HEK293 (cell line): ENCODE results near the gene KCNE3.

ENCODE experiments used
- BCL11A ChIP-seq: fragments of 450-650 bp; formaldehyde crosslinking; IDR thresholded peaks from 2 replicates; pipeline ENCODE4 v1.5.1; 2016; ENCODE audit warnings: low read depth, missing biosample characterization, missing genetic modification characterization
- EGR2 ChIP-seq: fragments of 450-650 bp; formaldehyde crosslinking; IDR thresholded peaks from 2 replicates; pipeline ENCODE4 v1.5.1; 2016; ENCODE audit warnings: low read depth, missing biosample characterization, missing genetic modification characterization
- KLF10 ChIP-seq: fragments of 450-650 bp; IDR thresholded peaks from 2 replicates; pipeline ENCODE4 v1.5.1; 2018; ENCODE audit warnings: missing biosample characterization, mild to moderate bottlenecking, missing genetic modification characterization
- MZF1 ChIP-seq: fragments of 450-650 bp; formaldehyde crosslinking; IDR thresholded peaks from 2 replicates; pipeline ENCODE4 v1.5.1; 2017; ENCODE audit warnings: missing biosample characterization, missing genetic modification characterization, borderline replicate concordance
- SCRT2 ChIP-seq: fragments of 450-650 bp; formaldehyde crosslinking; IDR thresholded peaks from 2 replicates; pipeline ENCODE4 v1.5.1; 2016; ENCODE audit warnings: missing biosample characterization, missing genetic modification characterization
- SP7 ChIP-seq: fragments of 450-650 bp; formaldehyde crosslinking; IDR thresholded peaks from 2 replicates; pipeline ENCODE4 v1.5.1; 2016; ENCODE audit warnings: missing biosample characterization, missing genetic modification characterization
- ZBTB7A ChIP-seq: fragments of 450-650 bp; formaldehyde crosslinking; IDR thresholded peaks from 2 replicates; pipeline ENCODE4 v1.5.1; 2016; ENCODE audit warnings: low read depth, missing biosample characterization, missing genetic modification characterization
- ZBTB8A ChIP-seq: fragments of 450-650 bp; formaldehyde crosslinking; IDR thresholded peaks from 2 replicates; pipeline ENCODE4 v1.5.1; 2016; ENCODE audit warnings: missing biosample characterization, missing genetic modification characterization
- ZFHX2 ChIP-seq: fragments of 450-650 bp; formaldehyde crosslinking; conservative IDR thresholded peaks from 2 replicates; pipeline ENCODE4 v1.5.1; 2016; ENCODE audit warnings: missing biosample characterization, missing genetic modification characterization
- ZFP3 ChIP-seq: fragments of 450-650 bp; formaldehyde crosslinking; IDR thresholded peaks from 2 replicates; pipeline ENCODE4 v1.5.1; 2016; ENCODE audit warnings: low read depth, missing biosample characterization, missing genetic modification characterization
- ZFP37 ChIP-seq: fragments of 450-650 bp; formaldehyde crosslinking; IDR thresholded peaks from 2 replicates; pipeline ENCODE4 v1.5.1; 2016; ENCODE audit warnings: missing biosample characterization, missing genetic modification characterization
- ZFP41 ChIP-seq: fragments of 450-650 bp; formaldehyde crosslinking; IDR thresholded peaks from 2 replicates; pipeline ENCODE4 v1.5.1; 2016; ENCODE audit warnings: missing biosample characterization, missing genetic modification characterization, borderline replicate concordance
- ZIC2 ChIP-seq: fragments of 450-650 bp; formaldehyde crosslinking; IDR thresholded peaks from 2 replicates; pipeline ENCODE4 v1.5.1; 2016; ENCODE audit warnings: missing biosample characterization, missing genetic modification characterization
- ZNF10 ChIP-seq: fragments of 450-650 bp; formaldehyde crosslinking; IDR thresholded peaks from 2 replicates; pipeline ENCODE4 v1.5.1; 2017; ENCODE audit warnings: missing biosample characterization, missing genetic modification characterization
- ZNF138 ChIP-seq: fragments of 450-650 bp; formaldehyde crosslinking; IDR thresholded peaks from 2 replicates; pipeline ENCODE4 v1.5.1; 2016; ENCODE audit warnings: missing biosample characterization, missing genetic modification characterization, borderline replicate concordance
- ZNF175 ChIP-seq: fragments of 450-650 bp; formaldehyde crosslinking; IDR thresholded peaks from 2 replicates; pipeline ENCODE4 v1.5.1; 2016; ENCODE audit warnings: missing biosample characterization, missing genetic modification characterization
- ZNF19 ChIP-seq: fragments of 450-650 bp; formaldehyde crosslinking; IDR thresholded peaks from 2 replicates; pipeline ENCODE4; 2016; ENCODE audit warnings: missing biosample characterization, missing genetic modification characterization, low read depth
- ZNF239 ChIP-seq: fragments of 450-650 bp; formaldehyde crosslinking; IDR thresholded peaks from 2 replicates; pipeline ENCODE4 v1.5.1; 2016; ENCODE audit warnings: missing biosample characterization, missing genetic modification characterization
- ZNF248 ChIP-seq: fragments of 450-650 bp; formaldehyde crosslinking; IDR thresholded peaks from 2 replicates; pipeline ENCODE4 v1.5.1; 2017; ENCODE audit warnings: missing biosample characterization, missing genetic modification characterization
- ZNF311 ChIP-seq: fragments of 450-650 bp; formaldehyde crosslinking; IDR thresholded peaks from 2 replicates; pipeline ENCODE4 v1.5.1; 2017; ENCODE audit warnings: missing biosample characterization, missing genetic modification characterization, borderline replicate concordance
- ZNF324 ChIP-seq: fragments of 450-650 bp; formaldehyde crosslinking; IDR thresholded peaks from 2 replicates; pipeline ENCODE4 v1.5.1; 2016; ENCODE audit warnings: missing biosample characterization, missing genetic modification characterization
- ZNF48 ChIP-seq: fragments of 450-650 bp; formaldehyde crosslinking; IDR thresholded peaks from 2 replicates; pipeline ENCODE4 v1.5.1; 2016; ENCODE audit warnings: missing biosample characterization, missing genetic modification characterization
- ZNF623 ChIP-seq: fragments of 450-650 bp; formaldehyde crosslinking; IDR thresholded peaks from 2 replicates; pipeline ENCODE4 v1.5.1; 2016; ENCODE audit warnings: missing biosample characterization, missing genetic modification characterization
- ZNF660 ChIP-seq: fragments of 450-650 bp; IDR thresholded peaks from 2 replicates; pipeline ENCODE4 v1.5.1; 2018; ENCODE audit warnings: missing biosample characterization, mild to moderate bottlenecking, missing genetic modification characterization
- ZNF747 ChIP-seq: fragments of 450-650 bp; formaldehyde crosslinking; IDR thresholded peaks from 2 replicates; pipeline ENCODE4 v1.5.1; 2016; ENCODE audit warnings: missing biosample characterization, missing genetic modification characterization
- ZNF777 ChIP-seq: fragments of 450-650 bp; formaldehyde crosslinking; IDR thresholded peaks from 2 replicates; pipeline ENCODE4 v1.5.1; 2017; ENCODE audit warnings: missing biosample characterization, missing genetic modification characterization, borderline replicate concordance
- ZNF785 ChIP-seq: fragments of 450-650 bp; formaldehyde crosslinking; IDR thresholded peaks from 2 replicates; pipeline ENCODE4 v1.5.1; 2016; ENCODE audit warnings: missing biosample characterization, missing genetic modification characterization
- ZNF791 ChIP-seq: fragments of 450-650 bp; formaldehyde crosslinking; IDR thresholded peaks from 2 replicates; pipeline ENCODE4 v1.5.1; 2016; ENCODE audit warnings: missing biosample characterization, missing genetic modification characterization
- ZNF837 ChIP-seq: fragments of 450-650 bp; formaldehyde crosslinking; IDR thresholded peaks from 2 replicates; pipeline ENCODE4 v1.5.1; 2016; ENCODE audit warnings: missing biosample characterization, missing genetic modification characterization
- TF ChIP-seq, protein P1 (sequence below): sonication (generic); formaldehyde crosslinking; IDR thresholded peaks from 2 replicates; pipeline ENCODE4 v1.8.1; 2022; ENCODE audit warnings: mild to moderate bottlenecking, moderate library complexity, missing genetic modification reagents
- TF ChIP-seq, protein P2 (sequence below): fragments of 450-650 bp; formaldehyde crosslinking; IDR thresholded peaks from 2 replicates; pipeline ENCODE4 v1.5.1; 2016; ENCODE audit warnings: missing biosample characterization, missing genetic modification characterization
- TF ChIP-seq, protein P3 (sequence below): fragments of 450-650 bp; formaldehyde crosslinking; IDR thresholded peaks from 2 replicates; pipeline ENCODE4 v1.5.1; 2017; ENCODE audit warnings: missing biosample characterization, missing genetic modification characterization
- TF ChIP-seq, protein P4 (sequence below): IDR thresholded peaks from 2 replicates; pipeline ENCODE4 v1.6.1; 2011; ENCODE audit warnings: mild to moderate bottlenecking, low read depth, low read length, borderline replicate concordance
- TF ChIP-seq, protein P5 (sequence below): fragments of 450-650 bp; formaldehyde crosslinking; IDR thresholded peaks from 2 replicates; pipeline ENCODE4 v1.5.1; 2017; ENCODE audit warnings: missing biosample characterization, missing genetic modification characterization
- TF ChIP-seq, protein P6 (sequence below): fragments of 450-650 bp; formaldehyde crosslinking; optimal IDR thresholded peaks from 2 replicates; pipeline ENCODE3; 2016; ENCODE audit warnings: missing biosample characterization, mild to moderate bottlenecking, missing genetic modification characterization

The KCNE3 gene

DNA sequence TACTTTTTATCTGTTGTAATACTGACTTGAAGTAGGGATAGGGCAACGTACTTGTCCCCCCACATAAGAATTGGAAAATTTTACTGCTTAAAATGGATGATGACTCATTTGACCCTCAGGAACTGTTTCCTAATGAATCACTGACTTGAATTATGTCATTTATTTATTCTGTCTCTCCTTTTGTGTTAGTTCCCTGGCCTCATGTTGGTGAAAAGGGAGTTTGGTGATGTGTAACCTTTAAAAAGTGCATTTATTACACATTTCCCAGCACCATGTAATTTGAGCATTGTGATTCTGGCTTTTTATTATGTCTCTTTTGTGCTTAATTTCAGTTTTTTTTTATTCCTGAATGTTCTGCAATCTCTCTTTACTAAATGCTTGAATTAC, 48.8 kb downstream of the KCNE3 start (continued):
- TF ChIP-seq ZBTB7A (tag by site-specific recombination) (no peak), ZNF138 (no peak), ZNF324 (tag by site-specific recombination) (peak; percentile 42; the same call in 1 of the 2 replicates), ZNF623 (tag by site-specific recombination) (no peak), ZFP3 (tag by site-specific recombination) (no peak), ZNF785 (tag by site-specific recombination) (no peak), ZNF248 (no peak), ZFP41 (tag by site-specific recombination) (no peak), ZNF311 (tag by site-specific recombination) (no peak), ZNF777 (no peak), ZFHX2 (tag by site-specific recombination) (no peak), ZBTB8A (tag by site-specific recombination) (no peak), ZNF10 (tag by site-specific recombination) (no peak), ZNF791 (no peak), ZIC2 (tag by site-specific recombination) (no peak), SCRT2 (no peak), SP7 (peak; percentile 95), EGR2 (tag by site-specific recombination) (no peak), BCL11A (tag by site-specific recombination) (peak; percentile 86), MZF1 (peak; percentile 52), ZNF175 (tag by site-specific recombination) (no peak), ZNF48 (tag by site-specific recombination) (no peak), ZNF747 (tag by site-specific recombination) (no peak), ZFP37 (no peak), ZNF19 (tag by site-specific recombination) (no peak), ZNF239 (no peak), ZNF837 (tag by site-specific recombination) (no peak), ZNF660 (tag by site-specific recombination) (peak; percentile 67; the same call in 1 of the 2 replicates), KLF10 (0 out of 2 replicates have a peak, but pooled peaks have one; percentile 17)
- TF ChIP-seq, protein P1, sequence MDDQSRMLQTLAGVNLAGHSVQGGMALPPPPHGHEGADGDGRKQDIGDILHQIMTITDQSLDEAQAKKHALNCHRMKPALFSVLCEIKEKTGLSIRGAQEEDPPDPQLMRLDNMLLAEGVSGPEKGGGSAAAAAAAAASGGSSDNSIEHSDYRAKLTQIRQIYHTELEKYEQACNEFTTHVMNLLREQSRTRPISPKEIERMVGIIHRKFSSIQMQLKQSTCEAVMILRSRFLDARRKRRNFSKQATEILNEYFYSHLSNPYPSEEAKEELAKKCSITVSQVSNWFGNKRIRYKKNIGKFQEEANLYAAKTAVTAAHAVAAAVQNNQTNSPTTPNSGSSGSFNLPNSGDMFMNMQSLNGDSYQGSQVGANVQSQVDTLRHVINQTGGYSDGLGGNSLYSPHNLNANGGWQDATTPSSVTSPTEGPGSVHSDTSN (CRISPR knock-in tag) = no peak
- TF ChIP-seq, protein P2, sequence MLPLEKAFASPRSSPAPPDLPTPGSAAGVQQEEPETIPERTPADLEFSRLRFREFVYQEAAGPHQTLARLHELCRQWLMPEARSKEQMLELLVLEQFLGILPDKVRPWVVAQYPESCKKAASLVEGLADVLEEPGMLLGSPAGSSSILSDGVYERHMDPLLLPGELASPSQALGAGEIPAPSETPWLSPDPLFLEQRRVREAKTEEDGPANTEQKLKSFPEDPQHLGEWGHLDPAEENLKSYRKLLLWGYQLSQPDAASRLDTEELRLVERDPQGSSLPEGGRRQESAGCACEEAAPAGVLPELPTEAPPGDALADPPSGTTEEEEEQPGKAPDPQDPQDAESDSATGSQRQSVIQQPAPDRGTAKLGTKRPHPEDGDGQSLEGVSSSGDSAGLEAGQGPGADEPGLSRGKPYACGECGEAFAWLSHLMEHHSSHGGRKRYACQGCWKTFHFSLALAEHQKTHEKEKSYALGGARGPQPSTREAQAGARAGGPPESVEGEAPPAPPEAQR (tag by site-specific recombination) = no peak
- TF ChIP-seq, protein P3, sequence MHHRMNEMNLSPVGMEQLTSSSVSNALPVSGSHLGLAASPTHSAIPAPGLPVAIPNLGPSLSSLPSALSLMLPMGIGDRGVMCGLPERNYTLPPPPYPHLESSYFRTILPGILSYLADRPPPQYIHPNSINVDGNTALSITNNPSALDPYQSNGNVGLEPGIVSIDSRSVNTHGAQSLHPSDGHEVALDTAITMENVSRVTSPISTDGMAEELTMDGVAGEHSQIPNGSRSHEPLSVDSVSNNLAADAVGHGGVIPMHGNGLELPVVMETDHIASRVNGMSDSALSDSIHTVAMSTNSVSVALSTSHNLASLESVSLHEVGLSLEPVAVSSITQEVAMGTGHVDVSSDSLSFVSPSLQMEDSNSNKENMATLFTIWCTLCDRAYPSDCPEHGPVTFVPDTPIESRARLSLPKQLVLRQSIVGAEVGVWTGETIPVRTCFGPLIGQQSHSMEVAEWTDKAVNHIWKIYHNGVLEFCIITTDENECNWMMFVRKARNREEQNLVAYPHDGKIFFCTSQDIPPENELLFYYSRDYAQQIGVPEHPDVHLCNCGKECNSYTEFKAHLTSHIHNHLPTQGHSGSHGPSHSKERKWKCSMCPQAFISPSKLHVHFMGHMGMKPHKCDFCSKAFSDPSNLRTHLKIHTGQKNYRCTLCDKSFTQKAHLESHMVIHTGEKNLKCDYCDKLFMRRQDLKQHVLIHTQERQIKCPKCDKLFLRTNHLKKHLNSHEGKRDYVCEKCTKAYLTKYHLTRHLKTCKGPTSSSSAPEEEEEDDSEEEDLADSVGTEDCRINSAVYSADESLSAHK (tag by site-specific recombination) = peak; percentile 47; the same call in 1 of the 2 replicates
- TF ChIP-seq, protein P4, sequence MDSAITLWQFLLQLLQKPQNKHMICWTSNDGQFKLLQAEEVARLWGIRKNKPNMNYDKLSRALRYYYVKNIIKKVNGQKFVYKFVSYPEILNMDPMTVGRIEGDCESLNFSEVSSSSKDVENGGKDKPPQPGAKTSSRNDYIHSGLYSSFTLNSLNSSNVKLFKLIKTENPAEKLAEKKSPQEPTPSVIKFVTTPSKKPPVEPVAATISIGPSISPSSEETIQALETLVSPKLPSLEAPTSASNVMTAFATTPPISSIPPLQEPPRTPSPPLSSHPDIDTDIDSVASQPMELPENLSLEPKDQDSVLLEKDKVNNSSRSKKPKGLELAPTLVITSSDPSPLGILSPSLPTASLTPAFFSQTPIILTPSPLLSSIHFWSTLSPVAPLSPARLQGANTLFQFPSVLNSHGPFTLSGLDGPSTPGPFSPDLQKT = no peak
- TF ChIP-seq, protein P5, sequence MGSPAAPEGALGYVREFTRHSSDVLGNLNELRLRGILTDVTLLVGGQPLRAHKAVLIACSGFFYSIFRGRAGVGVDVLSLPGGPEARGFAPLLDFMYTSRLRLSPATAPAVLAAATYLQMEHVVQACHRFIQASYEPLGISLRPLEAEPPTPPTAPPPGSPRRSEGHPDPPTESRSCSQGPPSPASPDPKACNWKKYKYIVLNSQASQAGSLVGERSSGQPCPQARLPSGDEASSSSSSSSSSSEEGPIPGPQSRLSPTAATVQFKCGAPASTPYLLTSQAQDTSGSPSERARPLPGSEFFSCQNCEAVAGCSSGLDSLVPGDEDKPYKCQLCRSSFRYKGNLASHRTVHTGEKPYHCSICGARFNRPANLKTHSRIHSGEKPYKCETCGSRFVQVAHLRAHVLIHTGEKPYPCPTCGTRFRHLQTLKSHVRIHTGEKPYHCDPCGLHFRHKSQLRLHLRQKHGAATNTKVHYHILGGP (tag by site-specific recombination) = no peak
- TF ChIP-seq, protein P6, sequence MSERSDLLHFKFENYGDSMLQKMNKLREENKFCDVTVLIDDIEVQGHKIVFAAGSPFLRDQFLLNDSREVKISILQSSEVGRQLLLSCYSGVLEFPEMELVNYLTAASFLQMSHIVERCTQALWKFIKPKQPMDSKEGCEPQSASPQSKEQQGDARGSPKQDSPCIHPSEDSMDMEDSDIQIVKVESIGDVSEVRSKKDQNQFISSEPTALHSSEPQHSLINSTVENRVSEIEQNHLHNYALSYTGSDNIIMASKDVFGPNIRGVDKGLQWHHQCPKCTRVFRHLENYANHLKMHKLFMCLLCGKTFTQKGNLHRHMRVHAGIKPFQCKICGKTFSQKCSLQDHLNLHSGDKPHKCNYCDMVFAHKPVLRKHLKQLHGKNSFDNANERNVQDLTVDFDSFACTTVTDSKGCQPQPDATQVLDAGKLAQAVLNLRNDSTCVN (tag by site-specific recombination) = no peak
